HUES64 (cell line): ENCODE measurements around the gene PLEKHA5.
A peak's percentile ranks its signal among the peaks of the same experiment; 100 is the strongest.
"Not testable (repeated sequence)": the region's sequence is repeated elsewhere in the genome, so short reads cannot be mapped to it uniquely, and the experiment has no call there.

ENCODE experiments used
- H3K27ac ChIP-seq: 2 replicates; pipeline ENCODE4 v1.7.0; 2013; ENCODE audit warnings: low read depth, low read length, inconsistent platforms
- H3K27me3 ChIP-seq: 2 replicates; pipeline ENCODE4 v1.6.1; 2013; ENCODE audit warnings: mild to moderate bottlenecking, low read length; ENCODE audit not compliant: insufficient read depth
- H3K36me3 ChIP-seq: 2 replicates; pipeline ENCODE4 v1.6.1; 2013; ENCODE audit warnings: mild to moderate bottlenecking, low read length; ENCODE audit not compliant: insufficient read depth
- H3K4me1 ChIP-seq: 2 replicates; pipeline ENCODE4 v1.6.1; 2013; ENCODE audit warnings: mild to moderate bottlenecking, low read length, moderate library complexity; ENCODE audit not compliant: insufficient read depth
- H3K4me3 ChIP-seq: 2 replicates; pipeline ENCODE4 v1.5.1; 2013; ENCODE audit warnings: mild to moderate bottlenecking, low read length, moderate library complexity
- H3K9ac ChIP-seq: 2 replicates; pipeline ENCODE4 v1.6.1; 2013; ENCODE audit warnings: mild to moderate bottlenecking, low read depth, low read length
- H3K9me3 ChIP-seq: 2 replicates; pipeline ENCODE4 v1.6.1; 2013; ENCODE audit warnings: low read depth, low read length; ENCODE audit not compliant: insufficient read depth
- WGBS: fragments of 150-250, 120-280 bp; methylation state at CpG from one replicate; pipeline ENCODE4 v1.1.7; 2013; ENCODE audit warnings: missing lambda C conversion rate; 5-methylcytosine and 5-hydroxymethylcytosine counted together

PLEKHA5 gene

GRCh38 chr12:19326102-19326501 lies 196.6 kb downstream of the PLEKHA5 start:
- H3K4me1 ChIP-seq, result no peaks in the 10 kb centered on the region
- no peaks in the 10 kb centered on the region for H3K27me3 ChIP-seq
- no peak overlapping the region for H3K9ac ChIP-seq
- H3K27ac ChIP-seq, result no peak overlapping the region
- H3K9me3 ChIP-seq, result no peaks in the 10 kb centered on the region
- H3K36me3 ChIP-seq, result peaks cover 65% of the 10 kb centered on the region
- no peak overlapping the region for H3K4me3 ChIP-seq

DNA sequence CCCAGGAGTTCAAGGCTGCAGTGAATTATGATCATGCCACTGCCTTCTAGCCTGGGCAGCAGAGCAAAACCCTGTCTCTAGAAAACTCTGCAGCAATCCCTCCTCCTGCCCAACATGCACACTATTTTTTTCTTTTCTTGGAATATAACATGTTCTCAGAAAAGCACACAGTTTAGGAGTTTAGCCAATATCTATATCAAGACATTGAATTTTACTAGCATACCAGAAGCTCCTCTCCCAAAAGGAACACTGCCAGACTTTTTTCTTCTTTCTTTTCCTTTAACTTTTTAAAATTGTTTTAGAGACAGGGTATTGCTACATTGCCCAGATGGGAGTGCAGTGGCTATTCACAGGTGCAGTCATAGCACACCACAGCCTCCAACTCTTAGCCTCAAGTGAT lies 202.7 kb downstream of the PLEKHA5 start:
- H3K27me3 ChIP-seq, result no peaks in the 10 kb centered on the region
- H3K4me1 ChIP-seq, result no peaks in the 10 kb centered on the region
- peaks cover 53% of the 10 kb centered on the region for H3K36me3 ChIP-seq
- no peak overlapping the region for H3K27ac ChIP-seq
- no peaks in the 10 kb centered on the region for H3K9me3 ChIP-seq
- H3K4me3 ChIP-seq, result no peak overlapping the region
- no peak overlapping the region for H3K9ac ChIP-seq

- Histone ChIP-seq H3K9ac (no peak overlapping the region), H3K27me3 (no peaks in the 10 kb centered on the region), H3K4me1 (no peaks in the 10 kb centered on the region), H3K4me3 (no peak overlapping the region), H3K27ac (no peak overlapping the region), H3K36me3 (peaks cover 75% of the 10 kb centered on the region), H3K9me3 (peaks cover 19% of the 10 kb centered on the region; the same call in 1 of the 2 replicates)
- WGBS, result over 99% methylated on average over 5 of the region's 5 CpGs
These were observed 208.9 kb downstream of the PLEKHA5 start for GRCh38 chr12:19338405-19338804.

DNA sequence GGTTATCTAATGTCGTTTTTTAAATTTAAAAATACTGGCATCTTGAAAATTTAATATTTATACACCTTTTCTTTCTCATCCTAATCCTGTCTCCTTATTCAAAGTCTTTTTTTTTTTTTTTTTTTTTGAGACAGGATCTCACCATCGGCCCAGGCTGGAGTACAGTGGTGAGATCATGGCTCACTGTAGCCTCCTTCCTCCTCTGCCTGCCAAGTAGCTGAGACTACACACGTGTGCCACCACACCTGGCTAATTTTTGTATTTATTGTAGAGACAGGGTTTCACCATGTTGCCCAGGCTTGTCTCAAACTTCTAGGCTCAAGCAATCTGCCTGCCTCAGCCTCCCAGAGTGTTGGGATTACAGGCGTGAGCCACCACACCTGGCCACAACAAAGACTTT lies 221.3 kb downstream of the PLEKHA5 start:
- not testable (repeated sequence) for H3K4me3 ChIP-seq, H3K27ac ChIP-seq, H3K9me3 ChIP-seq, H3K9ac ChIP-seq, H3K4me1 ChIP-seq, H3K27me3 ChIP-seq
- WGBS, result 94% methylated on average over 3 of the region's 4 CpGs
- peaks cover 96% of the 10 kb centered on the region for H3K36me3 ChIP-seq

- no peak overlapping the region for H3K4me3 ChIP-seq
- no peaks in the 10 kb centered on the region for H3K4me1 ChIP-seq
- H3K27ac ChIP-seq, result no peak overlapping the region
- 100% methylated on average over 2 of the region's 2 CpGs for WGBS
- H3K9me3 ChIP-seq, result peaks cover 4% of the 10 kb centered on the region; the same call in 1 of the 2 replicates
- H3K36me3 ChIP-seq, result peaks cover 96% of the 10 kb centered on the region
- H3K9ac ChIP-seq, result no peak overlapping the region
- no peaks in the 10 kb centered on the region for H3K27me3 ChIP-seq
These were observed 221.8 kb downstream of the PLEKHA5 start for GRCh38 chr12:19351346-19351745.

DNA sequence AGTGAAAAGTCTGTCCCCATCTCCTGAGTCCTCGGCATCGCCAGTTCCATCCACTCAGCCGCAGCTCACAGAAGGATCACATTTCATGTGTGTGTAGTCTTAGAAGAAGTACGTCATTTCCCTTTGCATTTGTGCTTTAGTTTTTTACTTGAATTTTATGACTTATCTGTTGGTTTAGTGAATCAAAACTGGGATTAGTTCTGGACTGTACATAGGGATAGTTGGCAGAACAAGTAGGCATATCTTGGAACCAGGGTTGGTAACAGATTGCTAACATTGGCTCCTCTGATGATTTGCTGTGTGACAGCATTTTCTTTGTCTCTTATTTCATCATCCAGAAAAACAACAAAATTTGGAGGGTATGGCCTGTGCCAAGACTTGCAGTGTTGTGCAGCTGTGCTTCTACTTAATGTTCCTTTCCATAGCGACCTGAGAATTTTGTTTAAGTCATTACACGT lies 240.2 kb downstream of the PLEKHA5 start:
- Histone ChIP-seq H3K36me3 (peaks cover 85% of the 10 kb centered on the region), H3K4me1 (no peaks in the 10 kb centered on the region), H3K9ac (no peak overlapping the region), H3K9me3 (no peaks in the 10 kb centered on the region), H3K27me3 (no peaks in the 10 kb centered on the region), H3K4me3 (no peak overlapping the region), H3K27ac (no peak overlapping the region)
- 98% methylated on average over 6 of the region's 6 CpGs for WGBS

DNA sequence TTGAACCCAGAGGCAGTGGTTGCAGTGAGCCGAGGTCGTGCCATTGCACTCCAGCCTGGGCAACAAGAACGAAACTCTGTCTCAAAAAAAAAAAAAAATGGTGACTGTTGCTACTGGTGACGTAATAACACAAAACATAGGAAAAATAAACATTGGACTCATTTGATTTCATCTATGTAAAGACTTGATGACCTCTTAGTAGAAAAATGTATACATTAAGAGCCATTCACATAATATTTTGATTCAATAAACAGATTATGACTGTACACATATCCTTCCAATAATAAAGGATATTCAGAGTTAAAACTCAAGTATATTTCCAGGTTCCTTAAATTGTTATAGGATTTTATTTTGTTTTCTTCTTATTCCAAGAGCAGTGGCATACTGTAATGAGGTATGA lies 244.1 kb downstream of the PLEKHA5 start:
- H3K9me3 ChIP-seq, result no peaks in the 10 kb centered on the region
- peaks cover 83% of the 10 kb centered on the region for H3K36me3 ChIP-seq
- H3K4me1 ChIP-seq, result no peaks in the 10 kb centered on the region
- H3K27me3 ChIP-seq, result no peaks in the 10 kb centered on the region
- no peak overlapping the region for H3K4me3 ChIP-seq
- WGBS, result 95% methylated on average over 3 of the region's 4 CpGs
- H3K9ac ChIP-seq, result no peak overlapping the region
- H3K27ac ChIP-seq, result no peak overlapping the region

DNA sequence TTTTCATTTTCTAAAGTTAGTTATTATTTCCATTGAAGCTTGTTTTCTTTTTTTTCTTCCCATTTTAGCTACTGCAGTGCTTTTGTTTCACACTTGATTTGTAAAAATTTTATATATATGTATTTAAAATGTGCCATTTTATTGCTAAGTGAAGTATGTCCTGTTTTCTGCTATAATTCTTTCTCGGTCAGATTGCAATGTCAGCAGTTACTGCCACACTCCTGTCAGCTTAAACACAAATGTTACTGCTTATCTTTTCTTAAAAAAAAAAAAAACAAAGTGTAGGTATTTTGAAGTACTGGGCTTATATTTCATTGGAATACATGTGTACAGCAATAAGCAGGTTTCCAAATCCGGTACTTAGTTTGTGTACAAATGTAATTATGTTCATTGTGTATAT lies 246.4 kb downstream of the PLEKHA5 start:
- no peak overlapping the region for H3K9ac ChIP-seq
- peaks cover 67% of the 10 kb centered on the region for H3K36me3 ChIP-seq

DNA sequence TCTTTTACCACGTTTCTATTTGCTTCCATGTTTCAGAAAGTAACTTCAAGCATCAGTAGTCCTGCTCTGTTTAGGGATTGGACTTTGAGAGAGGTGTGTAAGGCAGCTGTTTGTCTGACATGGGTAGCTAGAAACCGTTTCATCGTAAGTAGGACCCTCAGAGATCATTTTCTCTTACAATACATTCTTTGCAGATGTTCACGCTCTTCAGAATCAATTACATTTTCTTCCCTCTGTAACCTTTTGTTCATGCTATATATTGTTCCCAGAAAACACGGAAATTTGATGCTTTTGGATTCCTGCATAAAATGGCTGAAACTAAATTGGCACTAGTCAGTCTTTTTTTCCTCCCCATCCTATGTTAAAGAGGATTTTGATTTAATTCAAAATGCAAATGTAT lies 247.2 kb downstream of the PLEKHA5 start:
- WGBS, result 95% methylated on average over 5 of the region's 5 CpGs
- Histone ChIP-seq H3K9me3 (no peaks in the 10 kb centered on the region), H3K4me3 (no peak overlapping the region), H3K9ac (no peak overlapping the region), H3K27ac (no peak overlapping the region), H3K36me3 (peaks cover 59% of the 10 kb centered on the region), H3K4me1 (no peaks in the 10 kb centered on the region; the same call in 1 of the 2 replicates), H3K27me3 (no peaks in the 10 kb centered on the region)

More for the DNA sequence above, 246.4 kb downstream of the PLEKHA5 start:
- 100% methylated on average over 2 of the region's 2 CpGs for WGBS
- no peak overlapping the region for H3K4me3 ChIP-seq
- H3K27me3 ChIP-seq, result no peaks in the 10 kb centered on the region
- H3K27ac ChIP-seq, result no peak overlapping the region
- no peaks in the 10 kb centered on the region for H3K4me1 ChIP-seq
- no peaks in the 10 kb centered on the region for H3K9me3 ChIP-seq

DNA sequence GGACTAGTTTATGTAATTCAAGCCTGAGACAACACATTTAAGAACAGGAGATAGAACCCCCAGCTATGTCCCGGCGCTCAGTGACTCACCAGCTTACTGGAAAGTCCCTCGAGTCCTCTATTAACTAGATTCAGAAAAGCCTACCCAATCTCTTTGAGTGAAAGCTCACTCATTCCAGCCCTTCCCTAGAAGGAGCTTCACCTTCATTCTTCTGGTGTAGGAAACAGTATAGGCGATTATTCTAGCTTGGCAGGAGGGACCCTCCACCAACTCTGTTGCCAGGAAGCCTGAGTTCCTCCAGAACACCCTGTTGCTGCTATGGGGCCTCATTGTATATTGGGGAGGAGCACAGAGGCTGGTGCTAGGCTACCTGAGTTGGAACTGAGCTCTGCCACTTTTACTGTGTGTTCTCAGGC lies 252.6 kb downstream of the PLEKHA5 start:
- H3K27ac ChIP-seq, result peak overlapping the region; percentile 8; the same call in 1 of the 2 replicates
- peaks cover 19% of the 10 kb centered on the region for H3K36me3 ChIP-seq
- H3K4me3 ChIP-seq, result no peak overlapping the region
- WGBS, result 46% methylated on average over 4 of the region's 4 CpGs
- no peak overlapping the region for H3K9ac ChIP-seq
- H3K27me3 ChIP-seq, result no peaks in the 10 kb centered on the region
- peaks cover 8% of the 10 kb centered on the region; the same call in 1 of the 2 replicates for H3K4me1 ChIP-seq
- H3K9me3 ChIP-seq, result no peaks in the 10 kb centered on the region

DNA sequence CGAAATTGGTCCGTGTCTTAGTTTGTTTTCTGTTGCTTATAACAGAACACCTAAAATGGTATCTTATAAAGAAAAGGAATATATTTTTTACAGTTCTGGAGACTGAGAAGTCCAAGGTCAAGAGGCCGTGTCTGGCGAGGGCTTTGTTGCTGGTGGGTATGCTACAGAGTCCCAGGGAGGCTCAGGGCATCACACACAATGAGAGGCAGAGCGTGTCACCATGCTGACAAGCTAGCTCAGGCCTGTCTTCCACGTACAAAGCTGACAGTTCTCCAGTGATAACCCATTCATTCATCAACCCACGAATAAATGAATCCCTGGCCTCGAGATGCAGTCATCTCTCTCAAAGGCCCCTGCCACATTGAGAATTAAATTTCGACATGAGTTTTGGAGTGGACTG lies 253.0 kb downstream of the PLEKHA5 start:
- H3K27ac ChIP-seq, result peak overlapping the region; percentile 8; the same call in 1 of the 2 replicates
- no peak overlapping the region for H3K4me3 ChIP-seq
- no peaks in the 10 kb centered on the region for H3K9me3 ChIP-seq
- H3K27me3 ChIP-seq, result no peaks in the 10 kb centered on the region
- peaks cover 18% of the 10 kb centered on the region for H3K36me3 ChIP-seq
- H3K4me1 ChIP-seq, result peaks cover 8% of the 10 kb centered on the region; the same call in 1 of the 2 replicates
- no peak overlapping the region for H3K9ac ChIP-seq
- WGBS, result 90% methylated on average over 7 of the region's 9 CpGs

DNA sequence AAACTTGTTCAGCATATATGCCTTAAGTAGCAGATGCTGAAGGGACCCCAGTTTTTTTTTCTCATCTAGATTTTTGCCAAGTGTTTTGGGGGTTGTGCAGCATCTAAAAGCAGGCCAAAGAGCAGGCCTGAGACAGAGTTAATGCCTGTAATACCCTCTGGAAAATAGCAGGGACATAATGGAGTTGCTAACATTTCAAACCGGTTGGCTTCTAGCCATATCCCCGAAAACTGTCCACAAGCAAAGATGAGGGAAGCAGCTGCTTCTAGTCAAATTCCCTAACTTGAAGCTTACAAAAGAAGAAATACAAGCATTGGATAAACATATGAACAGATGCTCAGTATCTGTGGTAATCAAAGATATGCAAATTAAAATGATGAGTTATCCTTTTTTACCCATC lies 257.6 kb downstream of the PLEKHA5 start:
- H3K4me1 ChIP-seq, result peaks cover 8% of the 10 kb centered on the region; the same call in 1 of the 2 replicates
- no peak overlapping the region for H3K4me3 ChIP-seq
- 0 out of 2 replicates have a peak, but pooled peaks cover 4% of the 10 kb centered on the region for H3K36me3 ChIP-seq
- WGBS, result 97% methylated on average over 2 of the region's 2 CpGs
- H3K9ac ChIP-seq, result no peak overlapping the region
- no peaks in the 10 kb centered on the region for H3K27me3 ChIP-seq
- no peaks in the 10 kb centered on the region for H3K9me3 ChIP-seq
- H3K27ac ChIP-seq, result no peak overlapping the region
